ENCODE measurements around the gene BABAM2. TPM values are rescaled to one million over a fixed set of nuclear protein-coding genes. Genes with fewer than 3 reads are reported as not detected.
A peak's percentile ranks its signal among the peaks of the same experiment; 100 is the strongest.

BABAM2 gene
- total RNA-seq (2022) = 43.5 and 59.3 TPM in 2 replicates
- percentile 79 among the genes with signal in this experiment for Bru-seq, nascent RNA
- BruChase-seq, experiment 1, labeled RNA remaining after a 6-hour chase = percentile 63 among the genes with signal in this experiment
- percentile 62 among the genes with signal in this experiment for BruChase-seq, experiment 2, labeled RNA remaining after a 2-hour chase
- long read RNA-seq, transcript BABAM2-204 (12 exons, 1,657 nt) = major isoform, 58 of 92 reads
- long read RNA-seq, transcript BABAM2-203 (13 exons, 1,686 nt) = minor isoform, 6 of 92 reads
- long read RNA-seq, partial matches to known transcripts = 2 of 92 reads
- long read RNA-seq, other reads (novel, unspliced or antisense) = 20 of 92 reads

- CTCF ChIA-PET = interaction anchor here (0.6 kb wide), 1 partner anchor 219 kb away, joined by 4 read pairs; no protein-coding TSS in a partner anchor
Observed at GRCh38 chr2:27890146-27890923, at the start of gene BABAM2, which contains the start of gene RBKS. Gene BABAM2, plus strand, starts transcription at chr2:27890729. Its CDS starts 3,828 bp downstream, at chr2:27894557. Gene RBKS, minus strand, starts transcription at chr2:27890387. Its CDS starts 42 bp downstream, at chr2:27890345.

GRCh38 chr2:27842894-27843293, 47.6 kb upstream of the BABAM2 start:
- Mint-ChIP-seq H3K36me3 (ENCODE audit: insufficient read depth, unreplicated experiment) (no peaks in the 10 kb centered on the region), H3K9me3 (ENCODE audit: low read depth, unreplicated experiment) (no peaks in the 10 kb centered on the region), H3K4me1 (ENCODE audit: low read depth, unreplicated experiment) (no peaks in the 10 kb centered on the region), H3K4me3 (ENCODE audit: low read depth, unreplicated experiment) (no peak overlapping the region), H3K27ac (ENCODE audit: unreplicated experiment) (no peak overlapping the region), H3K27me3 (ENCODE audit: unreplicated experiment) (no peaks in the 10 kb centered on the region)
- CTCF ChIA-PET = no interaction called here
- no peak for DNase-seq
- intact Hi-C loops (cut with micrococcal nuclease; ENCODE audit: unreplicated experiment) = no loop called here
- no TSS peak for BruUV-seq (replicated peaks)
- TF ChIP-seq, protein P1, sequence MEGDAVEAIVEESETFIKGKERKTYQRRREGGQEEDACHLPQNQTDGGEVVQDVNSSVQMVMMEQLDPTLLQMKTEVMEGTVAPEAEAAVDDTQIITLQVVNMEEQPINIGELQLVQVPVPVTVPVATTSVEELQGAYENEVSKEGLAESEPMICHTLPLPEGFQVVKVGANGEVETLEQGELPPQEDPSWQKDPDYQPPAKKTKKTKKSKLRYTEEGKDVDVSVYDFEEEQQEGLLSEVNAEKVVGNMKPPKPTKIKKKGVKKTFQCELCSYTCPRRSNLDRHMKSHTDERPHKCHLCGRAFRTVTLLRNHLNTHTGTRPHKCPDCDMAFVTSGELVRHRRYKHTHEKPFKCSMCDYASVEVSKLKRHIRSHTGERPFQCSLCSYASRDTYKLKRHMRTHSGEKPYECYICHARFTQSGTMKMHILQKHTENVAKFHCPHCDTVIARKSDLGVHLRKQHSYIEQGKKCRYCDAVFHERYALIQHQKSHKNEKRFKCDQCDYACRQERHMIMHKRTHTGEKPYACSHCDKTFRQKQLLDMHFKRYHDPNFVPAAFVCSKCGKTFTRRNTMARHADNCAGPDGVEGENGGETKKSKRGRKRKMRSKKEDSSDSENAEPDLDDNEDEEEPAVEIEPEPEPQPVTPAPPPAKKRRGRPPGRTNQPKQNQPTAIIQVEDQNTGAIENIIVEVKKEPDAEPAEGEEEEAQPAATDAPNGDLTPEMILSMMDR (IDR thresholded peaks at IDR 0.05; ENCODE audit: unreplicated experiment) = no peak

More at GRCh38 chr2:27890146-27890923, at the start of gene BABAM2, which contains the start of gene RBKS:
- H3K4me1 Mint-ChIP-seq (ENCODE audit: low read depth, unreplicated experiment) = peaks cover 22% of the 10 kb centered on the region
- H3K27me3 Mint-ChIP-seq (ENCODE audit: unreplicated experiment) = no peaks in the 10 kb centered on the region
- TF ChIP-seq, protein P1 (IDR thresholded peaks at IDR 0.05; ENCODE audit: unreplicated experiment) = no peak
- H3K9me3 Mint-ChIP-seq (ENCODE audit: low read depth, unreplicated experiment) = no peaks in the 10 kb centered on the region
- H3K36me3 Mint-ChIP-seq (ENCODE audit: insufficient read depth, unreplicated experiment) = peaks cover 26% of the 10 kb centered on the region
- peak; percentile 92 for DNase-seq
- H3K4me3 Mint-ChIP-seq (ENCODE audit: low read depth, unreplicated experiment) = peak within 1 kb of the TSS; percentile 98
- intact Hi-C loops (cut with micrococcal nuclease; ENCODE audit: unreplicated experiment) = no loop called here
- no TSS peak for BruUV-seq (replicated peaks)
- peak within 1 kb of the TSS; percentile 97 for H3K27ac Mint-ChIP-seq (ENCODE audit: unreplicated experiment)

- no peak overlapping the region for H3K4me3 Mint-ChIP-seq (ENCODE audit: low read depth, unreplicated experiment)
- intact Hi-C loops (cut with micrococcal nuclease; ENCODE audit: unreplicated experiment) = no loop called here
- no peaks in the 10 kb centered on the region for H3K27me3 Mint-ChIP-seq (ENCODE audit: unreplicated experiment)
- H3K36me3 Mint-ChIP-seq (ENCODE audit: insufficient read depth, unreplicated experiment) = no peaks in the 10 kb centered on the region
- H3K9me3 Mint-ChIP-seq (ENCODE audit: low read depth, unreplicated experiment) = no peaks in the 10 kb centered on the region
- no TSS peak for BruUV-seq (replicated peaks)
- TF ChIP-seq, protein P1 (IDR thresholded peaks at IDR 0.05; ENCODE audit: unreplicated experiment) = no peak
- DNase-seq = no peak
- CTCF ChIA-PET = no interaction called here
- H3K4me1 Mint-ChIP-seq (ENCODE audit: low read depth, unreplicated experiment) = no peaks in the 10 kb centered on the region
- H3K27ac Mint-ChIP-seq (ENCODE audit: unreplicated experiment) = no peak overlapping the region
Observed at GRCh38 chr2:27843992-27844391, 46.5 kb upstream of the BABAM2 start.

DNA sequence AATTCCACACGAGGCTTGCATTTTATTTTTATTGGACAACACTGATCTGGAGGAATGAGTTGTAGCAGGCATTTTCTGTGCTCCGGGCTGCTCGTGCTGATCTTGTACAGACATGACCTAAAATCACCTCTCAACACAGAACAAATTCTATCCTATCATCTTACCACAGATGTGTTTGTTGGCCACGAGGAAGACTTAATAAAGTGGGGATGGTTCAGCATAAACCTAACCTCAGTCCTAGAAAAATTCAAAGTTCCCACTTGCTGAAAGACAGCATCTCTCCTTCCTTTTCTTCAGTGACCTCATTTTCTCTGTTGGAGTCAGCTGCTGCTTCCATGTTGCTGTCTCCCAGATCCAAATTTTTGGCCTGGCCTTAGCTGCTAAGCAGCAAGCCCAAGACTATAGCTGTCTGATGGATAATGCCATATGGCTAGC, 45.7 kb upstream of the BABAM2 start:
- DNase-seq = no peak
- Mint-ChIP-seq H3K36me3 (ENCODE audit: insufficient read depth, unreplicated experiment) (no peaks in the 10 kb centered on the region), H3K4me3 (ENCODE audit: low read depth, unreplicated experiment) (no peak overlapping the region), H3K27ac (ENCODE audit: unreplicated experiment) (no peak overlapping the region), H3K9me3 (ENCODE audit: low read depth, unreplicated experiment) (no peaks in the 10 kb centered on the region), H3K27me3 (ENCODE audit: unreplicated experiment) (no peaks in the 10 kb centered on the region), H3K4me1 (ENCODE audit: low read depth, unreplicated experiment) (no peaks in the 10 kb centered on the region)
- TF ChIP-seq, protein P1 (IDR thresholded peaks at IDR 0.05; ENCODE audit: unreplicated experiment) = no peak
- no TSS peak for BruUV-seq (replicated peaks)
- intact Hi-C loops (cut with micrococcal nuclease; ENCODE audit: unreplicated experiment) = no loop called here
- CTCF ChIA-PET = no interaction called here
